Glutamatergic neuron (in vitro differentiated cells): ENCODE measurements around the gene MT3. TPM values are rescaled to one million over a fixed set of nuclear protein-coding genes. Genes with fewer than 3 reads are reported as not detected.
A peak's percentile ranks its signal among the peaks of the same experiment; 100 is the strongest.

Experiments used
- DNase-seq: peaks from one replicate; pipeline ENCODE4 v3.0.0; 2022
- H3K27ac Mint-ChIP-seq: one replicate; pipeline ENCODE4 v1.8.0; 2020; ENCODE audit warnings: mild to moderate bottlenecking, mixed read lengths, inconsistent platforms; ENCODE audit not compliant: unreplicated experiment
- H3K27me3 Mint-ChIP-seq: one replicate; pipeline ENCODE4 v1.8.0; 2020; ENCODE audit warnings: mild to moderate bottlenecking, moderate library complexity, mixed read lengths, inconsistent platforms; ENCODE audit not compliant: unreplicated experiment
- H3K36me3 Mint-ChIP-seq: one replicate; pipeline ENCODE4 v1.8.0; 2020; ENCODE audit warnings: mild to moderate bottlenecking, mixed read lengths, inconsistent platforms; ENCODE audit not compliant: unreplicated experiment
- H3K4me1 Mint-ChIP-seq: one replicate; pipeline ENCODE4 v1.8.0; 2020; ENCODE audit warnings: mild to moderate bottlenecking, low read depth, mixed read lengths, inconsistent platforms; ENCODE audit not compliant: unreplicated experiment
- H3K4me3 Mint-ChIP-seq: one replicate; pipeline ENCODE4 v1.8.0; 2020; ENCODE audit warnings: mild to moderate bottlenecking, mixed read lengths, inconsistent platforms; ENCODE audit not compliant: unreplicated experiment
- H3K9me3 Mint-ChIP-seq: one replicate; pipeline ENCODE4 v1.8.0; 2020; ENCODE audit warnings: mild to moderate bottlenecking, moderate library complexity, mixed read lengths, inconsistent platforms; ENCODE audit not compliant: unreplicated experiment
- CTCF ChIP-seq: fragments of 200-600 bp; sonication (generic); IDR thresholded peaks from one replicate; pipeline ENCODE4 v1.5.0; 2021; ENCODE audit not compliant: partially characterized antibody, unreplicated experiment
- total RNA-seq: library from RNA; stranded (reverse); fragmentation: NEBNext Ultra II Directional; extraction: Animal tissue kit (Norgen Biotek cat#: 25700); gene quantifications from one replicate; pipeline ENCODE4 v1.2.1, GENCODE V29; 2021; ENCODE audit not compliant: unreplicated experiment

The MT3 gene
- total RNA-seq, 1 donor from 2014 or later: not detected

- Mint-ChIP-seq H3K4me1 (peaks cover 13% of the 10 kb centered on the region), H3K27me3 (peaks cover 31% of the 10 kb centered on the region), H3K36me3 (no peaks in the 10 kb centered on the region), H3K9me3 (peaks cover 9% of the 10 kb centered on the region), H3K4me3 (peak overlapping the region; percentile 70), H3K27ac (no peak overlapping the region)
- DNase-seq: no peak
- no peak for TF ChIP-seq CTCF
Observed at GRCh38 chr16:56632848-56633365, 43.6 kb downstream of the MT3 start.

DNA sequence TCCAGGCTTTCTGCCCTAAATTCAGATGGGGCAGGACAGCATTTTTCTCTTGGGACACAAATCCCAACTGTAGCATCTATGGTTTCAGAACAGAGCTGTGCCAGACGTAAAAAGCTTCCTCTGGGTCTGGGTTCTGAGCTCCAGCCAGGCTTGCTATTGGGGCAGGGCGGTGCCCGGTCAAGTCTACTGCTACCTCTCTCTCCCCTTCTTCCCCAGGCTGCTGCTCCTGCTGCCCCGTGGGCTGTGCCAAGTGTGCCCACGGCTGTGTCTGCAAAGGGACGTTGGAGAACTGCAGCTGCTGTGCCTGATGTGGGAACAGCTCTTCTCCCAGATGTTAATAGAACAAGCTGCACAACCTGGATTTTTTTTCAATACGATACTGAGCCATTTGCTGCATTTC lies 44.2 kb downstream of the MT3 start:
- no peak overlapping the region for H3K27ac Mint-ChIP-seq
- H3K4me3 Mint-ChIP-seq: no peak overlapping the region
- no peaks in the 10 kb centered on the region for H3K36me3 Mint-ChIP-seq
- DNase-seq: no peak
- peaks cover 9% of the 10 kb centered on the region for H3K9me3 Mint-ChIP-seq
- no peak for TF ChIP-seq CTCF
- peaks cover 14% of the 10 kb centered on the region for H3K4me1 Mint-ChIP-seq
- H3K27me3 Mint-ChIP-seq: peaks cover 34% of the 10 kb centered on the region

- peak overlapping the region; percentile 57 for H3K4me3 Mint-ChIP-seq
- peaks cover 9% of the 10 kb centered on the region for H3K9me3 Mint-ChIP-seq
- DNase-seq: no peak
- peaks cover 38% of the 10 kb centered on the region for H3K27me3 Mint-ChIP-seq
- H3K27ac Mint-ChIP-seq: no peak overlapping the region
- no peaks in the 10 kb centered on the region for H3K36me3 Mint-ChIP-seq
- H3K4me1 Mint-ChIP-seq: peaks cover 14% of the 10 kb centered on the region
- no peak for TF ChIP-seq CTCF
Observed at GRCh38 chr16:56634715-56635440, 45.5 kb downstream of the MT3 start.

DNA sequence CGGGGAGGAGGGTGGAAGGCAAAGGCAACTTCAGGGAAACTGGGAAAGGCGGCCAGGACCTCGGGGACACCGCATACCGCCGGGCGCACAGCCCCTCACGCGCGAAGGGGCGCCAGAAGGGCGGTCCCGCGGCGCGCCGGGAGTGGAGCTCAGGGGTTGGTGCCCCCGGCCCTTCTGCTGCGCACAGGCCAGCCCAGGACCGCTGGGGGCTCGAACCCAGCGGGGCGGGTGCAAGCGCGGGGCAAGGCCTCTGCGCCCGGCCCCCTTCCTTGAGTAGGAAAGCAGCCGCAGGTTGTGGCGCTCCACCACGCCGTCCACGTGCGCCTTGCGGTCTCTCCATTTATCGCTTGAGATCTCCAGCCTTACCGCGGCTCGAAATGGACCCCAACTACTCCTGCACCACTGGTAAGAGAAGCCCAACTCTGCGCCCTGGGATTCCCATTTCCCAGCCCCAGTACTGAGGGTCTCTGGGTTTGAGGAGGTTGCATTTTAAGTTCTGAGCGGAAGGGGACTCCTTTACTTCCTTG lies 46.2 kb downstream of the MT3 start:
- no peak for TF ChIP-seq CTCF
- Mint-ChIP-seq H3K27me3 (peaks cover 41% of the 10 kb centered on the region), H3K9me3 (peaks cover 9% of the 10 kb centered on the region), H3K27ac (no peak overlapping the region), H3K4me1 (peaks cover 14% of the 10 kb centered on the region), H3K4me3 (no peak overlapping the region), H3K36me3 (no peaks in the 10 kb centered on the region)
- DNase-seq: no peak
